Transverse colon (tissue), 4 donors: Measurements from ENCODE around the gene DMD.
"Not testable (repeated sequence)": the region's sequence is repeated elsewhere in the genome, so short reads cannot be mapped to it uniquely, and the experiment has no call there.

ENCODE experiments used
- CTCF ChIP-seq, 5 experiments: fragments of 200-600 bp in 3 of 5; fragments of 450-650 bp in 2 of 5; sonication (generic) in 3 of 5; IDR thresholded peaks; 1 replicate in 2 of 5; 2 replicates in 3 of 5; pipeline ENCODE4 v1.5.1; 2016 to 2017; ENCODE audit warnings: antibody characterized with exemption in 5 of 5, inconsistent platforms in 3 of 5, mild to moderate bottlenecking in 2 of 5, moderate library complexity in 1 of 5
- POLR2A ChIP-seq: fragments of 450-650 bp; IDR thresholded peaks from one replicate; pipeline ENCODE4 v1.6.1; 2016; ENCODE audit warnings: antibody characterized with exemption, mild to moderate bottlenecking, moderate library complexity
- POLR2AphosphoS5 ChIP-seq, 3 donors: sonication (generic); formaldehyde crosslinking; IDR thresholded peaks; one replicate each; pipeline ENCODE4 v1.6.1; 2016; ENCODE audit warnings: antibody characterized with exemption in 3 of 3

DNA sequence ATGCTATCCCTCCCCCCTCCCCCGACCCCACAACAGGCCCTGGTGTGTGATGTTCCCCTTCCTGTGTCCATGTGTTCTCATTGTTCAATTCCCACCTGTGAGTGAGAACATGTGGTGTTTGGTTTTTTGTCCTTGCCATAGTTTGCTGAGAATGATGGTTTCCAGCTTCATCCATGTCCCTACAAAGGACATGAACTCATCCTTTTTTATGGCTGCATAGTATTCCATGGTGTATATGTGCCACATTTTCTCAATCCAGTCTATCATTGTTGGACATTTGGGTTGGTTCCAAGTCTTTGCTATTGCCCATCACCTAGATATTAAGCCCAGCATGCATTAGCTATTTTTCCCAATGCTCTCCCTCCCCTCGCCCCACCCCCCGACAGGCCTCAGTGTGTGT, 1627.5 kb downstream of the DMD start:
- TF ChIP-seq CTCF (IDR thresholded peaks at IDR 0.05); POLR2AphosphoS5 (IDR thresholded peaks at IDR 0.05); POLR2A: not testable (repeated sequence)
